Mammary epithelial cell (primary cell): ENCODE data around the gene PGAM5.

Experiments
- EZH2 ChIP-seq: IDR thresholded peaks from 2 replicates; pipeline ENCODE4 v1.6.1; 2012; ENCODE audit warnings: low read length, inconsistent platforms, borderline replicate concordance
- TF ChIP-seq, protein P1 (sequence below), 2 donors: IDR thresholded peaks in 1 of 2; conservative IDR thresholded peaks in 1 of 2; 2 replicates each; pipeline ENCODE4 v1.5.1; 2011 to 2012; ENCODE audit warnings: inconsistent platforms in 2 of 2, low read length in 2 of 2, mild to moderate bottlenecking in 2 of 2, control low read depth in 1 of 2, low read depth in 1 of 2; ENCODE audit not compliant: insufficient read depth in 1 of 2; ENCODE audit errors: extremely low read depth in 1 of 2

DNA sequence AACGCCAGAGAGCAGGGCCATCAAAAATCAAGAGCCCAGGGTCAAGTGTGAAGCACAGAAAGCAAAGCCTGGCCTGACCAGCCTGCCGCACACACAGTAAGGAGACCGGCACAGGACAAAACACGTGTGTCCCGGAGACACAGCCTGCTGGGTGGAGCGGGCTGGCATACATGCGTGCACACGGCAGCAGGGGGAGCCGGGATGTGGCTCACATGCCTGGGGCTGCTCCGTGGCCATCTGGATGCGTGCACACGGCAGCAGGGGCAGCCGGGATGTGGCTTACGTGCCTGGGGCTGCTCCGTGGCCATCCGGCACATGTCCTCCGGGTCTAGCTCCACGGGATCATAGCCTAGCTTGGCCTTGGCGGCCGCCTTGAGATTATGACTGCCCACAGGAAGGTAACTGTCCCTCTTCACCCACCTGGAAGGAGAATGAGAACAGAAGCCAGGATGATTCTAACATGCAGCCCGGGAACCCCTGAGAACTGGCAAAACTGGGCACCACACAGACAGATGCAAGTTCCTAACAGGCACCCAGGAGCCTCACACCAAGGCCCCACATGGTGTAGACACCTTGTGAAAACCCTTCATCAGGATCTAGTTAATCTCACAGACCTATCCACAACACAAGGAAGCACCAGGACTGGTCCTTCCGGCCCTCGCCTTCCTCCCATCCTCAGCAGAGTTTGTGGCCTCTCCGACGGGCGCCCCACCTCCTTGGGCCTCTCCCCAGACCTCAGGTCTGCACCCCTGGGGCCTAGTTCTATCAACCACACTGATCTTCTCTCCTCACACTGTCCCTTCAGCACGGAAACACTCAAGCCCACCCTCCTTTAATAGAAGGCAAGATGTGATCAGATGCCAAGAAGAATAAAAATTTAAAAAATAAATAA is 37.1 kb upstream of the PGAM5 start:
- TF ChIP-seq, protein P1, sequence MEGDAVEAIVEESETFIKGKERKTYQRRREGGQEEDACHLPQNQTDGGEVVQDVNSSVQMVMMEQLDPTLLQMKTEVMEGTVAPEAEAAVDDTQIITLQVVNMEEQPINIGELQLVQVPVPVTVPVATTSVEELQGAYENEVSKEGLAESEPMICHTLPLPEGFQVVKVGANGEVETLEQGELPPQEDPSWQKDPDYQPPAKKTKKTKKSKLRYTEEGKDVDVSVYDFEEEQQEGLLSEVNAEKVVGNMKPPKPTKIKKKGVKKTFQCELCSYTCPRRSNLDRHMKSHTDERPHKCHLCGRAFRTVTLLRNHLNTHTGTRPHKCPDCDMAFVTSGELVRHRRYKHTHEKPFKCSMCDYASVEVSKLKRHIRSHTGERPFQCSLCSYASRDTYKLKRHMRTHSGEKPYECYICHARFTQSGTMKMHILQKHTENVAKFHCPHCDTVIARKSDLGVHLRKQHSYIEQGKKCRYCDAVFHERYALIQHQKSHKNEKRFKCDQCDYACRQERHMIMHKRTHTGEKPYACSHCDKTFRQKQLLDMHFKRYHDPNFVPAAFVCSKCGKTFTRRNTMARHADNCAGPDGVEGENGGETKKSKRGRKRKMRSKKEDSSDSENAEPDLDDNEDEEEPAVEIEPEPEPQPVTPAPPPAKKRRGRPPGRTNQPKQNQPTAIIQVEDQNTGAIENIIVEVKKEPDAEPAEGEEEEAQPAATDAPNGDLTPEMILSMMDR (conservative IDR thresholded peaks at IDR 0.05 in 1 of 2, IDR thresholded peaks at IDR 0.05 in 1 of 2; ENCODE audit: extremely low read depth in 1 of 2, insufficient read depth in 1 of 2, low read depth in 1 of 2, low read length in 2 of 2) = no peak
- TF ChIP-seq EZH2 = no peak
